ENCODE data around the gene NSRP1. TPM values are rescaled to one million over a fixed set of nuclear protein-coding genes. Genes with fewer than 3 reads are reported as not detected.

NSRP1 gene
- total and polyA plus RNA-seq, 2 of the 13 experiments (the other 11 are each of a cell fraction or from before 2014, with no cell fraction given): 7.0 to 14.3 TPM

DNA sequence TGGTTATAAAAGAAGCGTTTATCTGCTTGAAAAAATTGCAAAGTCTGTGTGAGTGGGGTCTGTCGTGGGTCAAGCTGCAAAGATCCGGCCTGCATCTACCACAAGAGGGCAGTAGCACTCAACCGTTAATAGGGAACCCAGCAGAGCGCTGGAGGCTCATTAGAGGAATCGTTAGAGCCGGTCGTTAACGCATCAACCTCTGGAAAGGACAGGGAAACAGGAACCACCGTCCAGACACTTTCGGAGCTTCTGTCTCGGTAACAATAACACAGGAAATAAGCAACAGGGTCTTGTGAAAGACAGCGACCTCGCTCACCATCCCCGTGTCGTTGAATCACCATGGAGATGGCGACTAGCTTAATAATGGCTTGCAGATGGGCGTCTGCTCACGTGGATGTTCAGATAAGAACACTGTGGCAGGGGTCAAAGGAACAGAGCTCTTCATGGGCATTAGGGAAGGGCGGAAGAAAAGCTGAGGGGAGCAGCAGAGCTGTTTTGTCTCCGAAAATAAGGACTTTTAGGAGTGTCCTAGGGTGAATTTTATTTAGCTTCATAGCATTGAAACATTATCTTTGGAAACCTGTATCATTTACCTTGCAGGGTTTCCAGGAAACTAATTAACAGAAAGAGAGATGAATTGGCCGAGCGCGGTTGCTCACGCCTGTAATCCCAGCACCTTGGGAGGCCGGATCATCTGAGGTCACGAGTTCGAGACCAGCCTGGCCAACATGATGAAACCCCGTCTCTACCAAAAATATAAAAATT lies 11.9 kb upstream of the NSRP1 start (continued):
- TF ChIP-seq CENPX (CRISPR knock-in tag; IDR thresholded peaks at IDR 0.05) (no peak), ZNF550 (CRISPR knock-in tag; IDR thresholded peaks at IDR 0.05; ENCODE audit: borderline replicate concordance) (no peak), ZNF552 (CRISPR knock-in tag; IDR thresholded peaks at IDR 0.05; ENCODE audit: borderline replicate concordance) (no peak), DR1 (CRISPR knock-in tag; IDR thresholded peaks at IDR 0.05) (no peak), HDAC2 (CRISPR knock-in tag; IDR thresholded peaks at IDR 0.05) (peak; percentile 73), ZFP41 (CRISPR knock-in tag; IDR thresholded peaks at IDR 0.05; ENCODE audit: borderline replicate concordance) (no peak), PHF5A (CRISPR knock-in tag; IDR thresholded peaks at IDR 0.05; ENCODE audit: low read depth, unreplicated experiment) (no peak), ISL2 (CRISPR knock-in tag; IDR thresholded peaks at IDR 0.05) (no peak; the same call in 1 of the 2 replicates), RERE (CRISPR knock-in tag; IDR thresholded peaks at IDR 0.05; ENCODE audit: low read depth) (no peak), NFIC (IDR thresholded peaks at IDR 0.05; ENCODE audit: low read length) (no peak), CEBPZ (IDR thresholded peaks at IDR 0.05; ENCODE audit: low read length) (no peak), TFAP4 (IDR thresholded peaks at IDR 0.05; ENCODE audit: borderline replicate concordance, low read depth) (no peak), SALL1 (CRISPR knock-in tag; IDR thresholded peaks at IDR 0.05) (peak; percentile 72), NCOA5 (CRISPR knock-in tag; IDR thresholded peaks at IDR 0.05) (no peak)
- TF ChIP-seq, protein P1, sequence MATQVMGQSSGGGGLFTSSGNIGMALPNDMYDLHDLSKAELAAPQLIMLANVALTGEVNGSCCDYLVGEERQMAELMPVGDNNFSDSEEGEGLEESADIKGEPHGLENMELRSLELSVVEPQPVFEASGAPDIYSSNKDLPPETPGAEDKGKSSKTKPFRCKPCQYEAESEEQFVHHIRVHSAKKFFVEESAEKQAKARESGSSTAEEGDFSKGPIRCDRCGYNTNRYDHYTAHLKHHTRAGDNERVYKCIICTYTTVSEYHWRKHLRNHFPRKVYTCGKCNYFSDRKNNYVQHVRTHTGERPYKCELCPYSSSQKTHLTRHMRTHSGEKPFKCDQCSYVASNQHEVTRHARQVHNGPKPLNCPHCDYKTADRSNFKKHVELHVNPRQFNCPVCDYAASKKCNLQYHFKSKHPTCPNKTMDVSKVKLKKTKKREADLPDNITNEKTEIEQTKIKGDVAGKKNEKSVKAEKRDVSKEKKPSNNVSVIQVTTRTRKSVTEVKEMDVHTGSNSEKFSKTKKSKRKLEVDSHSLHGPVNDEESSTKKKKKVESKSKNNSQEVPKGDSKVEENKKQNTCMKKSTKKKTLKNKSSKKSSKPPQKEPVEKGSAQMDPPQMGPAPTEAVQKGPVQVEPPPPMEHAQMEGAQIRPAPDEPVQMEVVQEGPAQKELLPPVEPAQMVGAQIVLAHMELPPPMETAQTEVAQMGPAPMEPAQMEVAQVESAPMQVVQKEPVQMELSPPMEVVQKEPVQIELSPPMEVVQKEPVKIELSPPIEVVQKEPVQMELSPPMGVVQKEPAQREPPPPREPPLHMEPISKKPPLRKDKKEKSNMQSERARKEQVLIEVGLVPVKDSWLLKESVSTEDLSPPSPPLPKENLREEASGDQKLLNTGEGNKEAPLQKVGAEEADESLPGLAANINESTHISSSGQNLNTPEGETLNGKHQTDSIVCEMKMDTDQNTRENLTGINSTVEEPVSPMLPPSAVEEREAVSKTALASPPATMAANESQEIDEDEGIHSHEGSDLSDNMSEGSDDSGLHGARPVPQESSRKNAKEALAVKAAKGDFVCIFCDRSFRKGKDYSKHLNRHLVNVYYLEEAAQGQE (IDR thresholded peaks at IDR 0.05; ENCODE audit: borderline replicate concordance in 1 of 2, low read depth in 1 of 2, low read length in 2 of 2): no peak

All from HepG2 (cell line).